Measurements from ENCODE around the gene MAPKAP1.

DNA sequence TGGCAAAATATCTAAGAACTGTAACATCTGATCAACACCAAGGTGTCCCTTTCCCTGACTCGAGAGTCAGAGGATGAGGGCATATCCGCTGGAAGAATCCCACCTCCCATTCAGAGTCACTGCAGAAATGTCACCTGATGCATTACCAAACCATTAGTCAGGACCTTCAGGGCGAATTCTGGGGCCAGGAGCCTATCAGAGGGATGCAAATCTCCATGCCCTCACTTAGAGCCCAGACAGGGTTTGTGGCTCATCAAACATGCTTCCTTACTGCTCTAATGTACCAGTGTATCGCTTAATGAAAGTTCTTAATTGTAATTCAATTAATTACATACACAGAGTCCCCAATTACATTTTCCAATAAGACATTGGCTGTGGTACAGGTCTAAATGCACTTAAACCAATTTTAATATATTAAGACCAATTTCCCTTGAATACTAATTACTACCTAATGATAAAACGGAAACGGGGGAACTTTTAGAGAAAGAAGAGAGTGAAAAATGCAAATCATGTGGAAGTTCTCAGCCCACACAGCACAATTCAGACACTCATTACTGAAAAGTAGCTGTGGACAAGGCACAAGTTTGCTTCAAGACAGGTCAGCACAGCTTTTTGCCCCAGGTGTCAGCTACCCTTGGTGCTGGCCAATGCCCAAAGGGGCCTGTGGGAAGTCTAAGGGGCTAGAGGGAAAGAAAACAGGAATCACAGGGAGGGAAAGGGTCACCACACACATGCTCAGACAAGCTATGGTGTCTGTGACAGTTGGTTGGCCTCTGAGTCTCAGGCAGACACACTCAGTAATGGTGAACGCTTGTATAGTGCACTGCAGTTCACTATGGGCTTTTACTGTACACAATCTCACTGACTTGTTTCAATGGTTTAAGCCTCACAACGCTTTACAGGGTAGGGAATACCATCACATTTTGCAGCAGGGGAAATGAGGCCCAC lies 211.6 kb downstream of the MAPKAP1 start:
- TF ChIP-seq, protein P1, sequence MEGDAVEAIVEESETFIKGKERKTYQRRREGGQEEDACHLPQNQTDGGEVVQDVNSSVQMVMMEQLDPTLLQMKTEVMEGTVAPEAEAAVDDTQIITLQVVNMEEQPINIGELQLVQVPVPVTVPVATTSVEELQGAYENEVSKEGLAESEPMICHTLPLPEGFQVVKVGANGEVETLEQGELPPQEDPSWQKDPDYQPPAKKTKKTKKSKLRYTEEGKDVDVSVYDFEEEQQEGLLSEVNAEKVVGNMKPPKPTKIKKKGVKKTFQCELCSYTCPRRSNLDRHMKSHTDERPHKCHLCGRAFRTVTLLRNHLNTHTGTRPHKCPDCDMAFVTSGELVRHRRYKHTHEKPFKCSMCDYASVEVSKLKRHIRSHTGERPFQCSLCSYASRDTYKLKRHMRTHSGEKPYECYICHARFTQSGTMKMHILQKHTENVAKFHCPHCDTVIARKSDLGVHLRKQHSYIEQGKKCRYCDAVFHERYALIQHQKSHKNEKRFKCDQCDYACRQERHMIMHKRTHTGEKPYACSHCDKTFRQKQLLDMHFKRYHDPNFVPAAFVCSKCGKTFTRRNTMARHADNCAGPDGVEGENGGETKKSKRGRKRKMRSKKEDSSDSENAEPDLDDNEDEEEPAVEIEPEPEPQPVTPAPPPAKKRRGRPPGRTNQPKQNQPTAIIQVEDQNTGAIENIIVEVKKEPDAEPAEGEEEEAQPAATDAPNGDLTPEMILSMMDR (IDR thresholded peaks at IDR 0.05; ENCODE audit: borderline replicate concordance, extremely low read depth, low read length, poor library complexity, severe bottlenecking), result no peak
- no peak for TF ChIP-seq EZH2 (IDR thresholded peaks at IDR 0.05; ENCODE audit: borderline replicate concordance, low read depth, low read length, severe bottlenecking)

Data from DND-41 (cell line).